Amygdala (tissue), 56 donors: ENCODE results near the gene PSME1.

Experiments
- DNase-seq, 56 donors: peaks; one replicate each; lab custom pipeline; 2025; lab: John Stamatoyannopoulos, UW

Gene PSME1

GRCh38 chr14:24135834-24136683 is at the start of gene PSME1:
PSME1 (plus strand) TSS chr14:24136194; CDS start chr14:24136263, 69 bp downstream.
- peak; percentile 30 to 95 (median 85) for DNase-seq

- no peak for DNase-seq
Observed at GRCh38 chr14:24087004-24087403, 49.0 kb upstream of the PSME1 start.

- no peak for DNase-seq
Observed at GRCh38 chr14:24088095-24088494, 47.9 kb upstream of the PSME1 start.

- DNase-seq = no peak
Observed at GRCh38 chr14:24089890-24090289, 46.1 kb upstream of the PSME1 start.

- no peak for DNase-seq
Observed at GRCh38 chr14:24092110-24092504, 43.9 kb upstream of the PSME1 start.

- no peak for DNase-seq
Observed at GRCh38 chr14:24092505-24093206, 43.3 kb upstream of the PSME1 start.

GRCh38 chr14:24093207-24093900 is 42.6 kb upstream of the PSME1 start:
- DNase-seq = no peak

- peak in 49 of 56 donors; percentile 21 to 90 (median 62) for DNase-seq
Observed at GRCh38 chr14:24093901-24094840, 41.8 kb upstream of the PSME1 start, which contains the start of gene PCK2. PCK2 (plus strand) TSS chr14:24094311; CDS start chr14:24094406, 95 bp downstream.

GRCh38 chr14:24094841-24095270 is 41.1 kb upstream of the PSME1 start:
- DNase-seq = no peak

- DNase-seq = peak in 5 of 56 donors; percentile 11 to 33 (median 15)
Observed at GRCh38 chr14:24095271-24096068, 40.5 kb upstream of the PSME1 start.

- no peak for DNase-seq
Observed at GRCh38 chr14:24096545-24097181, 39.3 kb upstream of the PSME1 start.

GRCh38 chr14:24098229-24098926 is 37.6 kb upstream of the PSME1 start:
- no peak for DNase-seq

GRCh38 chr14:24098927-24099813 is 36.8 kb upstream of the PSME1 start:
- peak in 6 of 56 donors; percentile 6 to 54 (median 16) for DNase-seq

- no peak for DNase-seq
Observed at GRCh38 chr14:24100197-24100981, 35.6 kb upstream of the PSME1 start.

GRCh38 chr14:24100982-24101494 is 35.0 kb upstream of the PSME1 start:
- DNase-seq = no peak
